HEK293 (cell line): ENCODE data around the gene ZFPM1.

Source experiments
- EGR2 ChIP-seq: fragments of 450-650 bp; formaldehyde crosslinking; IDR thresholded peaks from 2 replicates; pipeline ENCODE4 v1.5.1; 2016; ENCODE audit warnings: low read depth, missing biosample characterization, missing genetic modification characterization
- ZNF768 ChIP-seq: fragments of 450-650 bp; formaldehyde crosslinking; IDR thresholded peaks from 2 replicates; pipeline ENCODE4 v1.5.1; 2018; ENCODE audit warnings: missing biosample characterization, mild to moderate bottlenecking, missing genetic modification characterization
- TF ChIP-seq, protein P1 (sequence below): fragments of 450-650 bp; formaldehyde crosslinking; optimal IDR thresholded peaks from 2 replicates; pipeline ENCODE3; 2016; ENCODE audit warnings: missing biosample characterization, mild to moderate bottlenecking, missing genetic modification characterization
- TF ChIP-seq, protein P2 (sequence below): fragments of 450-650 bp; formaldehyde crosslinking; IDR thresholded peaks from 2 replicates; pipeline ENCODE4 v1.5.1; 2016; ENCODE audit warnings: missing biosample characterization, missing genetic modification characterization
- TF ChIP-seq, protein P3 (sequence below): fragments of 450-650 bp; formaldehyde crosslinking; IDR thresholded peaks from 2 replicates; pipeline ENCODE4 v1.5.1; 2016; ENCODE audit warnings: missing biosample characterization, missing genetic modification characterization
- TF ChIP-seq, protein P4 (sequence below): fragments of 450-650 bp; formaldehyde crosslinking; IDR thresholded peaks from 2 replicates; pipeline ENCODE4 v1.5.1; 2016; ENCODE audit warnings: missing biosample characterization, missing genetic modification characterization

DNA sequence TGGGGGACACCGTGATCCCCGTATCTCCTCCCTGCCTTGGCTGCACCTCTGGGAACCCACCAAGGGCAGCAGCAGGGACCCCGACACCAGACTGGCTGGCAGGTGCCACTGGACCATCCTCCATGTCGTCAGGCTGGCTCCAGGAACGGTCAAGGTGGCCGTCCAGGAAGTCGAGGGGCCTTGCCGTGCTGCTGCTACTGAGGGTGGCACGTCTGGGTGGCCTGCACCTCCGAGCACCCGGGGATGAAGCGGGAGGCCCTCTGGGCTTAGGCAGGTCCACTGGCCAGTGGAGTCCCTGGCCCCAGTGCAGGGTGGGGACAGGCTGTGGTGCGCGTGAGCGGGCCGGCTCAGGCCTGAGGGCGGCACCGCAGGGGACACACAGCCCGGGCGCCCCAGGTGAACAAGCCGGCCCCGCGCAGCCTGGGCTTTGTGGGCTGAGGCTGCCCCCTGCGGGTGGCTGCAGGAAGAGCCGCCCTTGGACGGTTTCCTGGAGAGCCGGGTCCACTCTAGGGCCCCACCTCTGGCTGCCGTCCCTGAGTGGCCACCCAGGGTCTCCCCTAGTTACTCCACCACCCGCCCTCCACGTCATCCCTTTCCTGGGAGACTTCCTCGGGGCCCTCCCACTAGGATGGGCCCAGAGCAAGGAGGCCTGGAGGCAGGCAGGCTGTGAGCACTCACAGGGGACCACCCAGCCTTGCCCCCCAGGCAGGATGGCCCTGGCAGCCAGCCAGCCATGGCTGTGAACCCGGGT, 74.3 kb downstream of the ZFPM1 start:
- TF ChIP-seq EGR2 (tag by site-specific recombination), result no peak
- TF ChIP-seq, protein P1, sequence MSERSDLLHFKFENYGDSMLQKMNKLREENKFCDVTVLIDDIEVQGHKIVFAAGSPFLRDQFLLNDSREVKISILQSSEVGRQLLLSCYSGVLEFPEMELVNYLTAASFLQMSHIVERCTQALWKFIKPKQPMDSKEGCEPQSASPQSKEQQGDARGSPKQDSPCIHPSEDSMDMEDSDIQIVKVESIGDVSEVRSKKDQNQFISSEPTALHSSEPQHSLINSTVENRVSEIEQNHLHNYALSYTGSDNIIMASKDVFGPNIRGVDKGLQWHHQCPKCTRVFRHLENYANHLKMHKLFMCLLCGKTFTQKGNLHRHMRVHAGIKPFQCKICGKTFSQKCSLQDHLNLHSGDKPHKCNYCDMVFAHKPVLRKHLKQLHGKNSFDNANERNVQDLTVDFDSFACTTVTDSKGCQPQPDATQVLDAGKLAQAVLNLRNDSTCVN (tag by site-specific recombination), result peak; percentile 47
- peak; percentile 34; the same call in 1 of the 2 replicates for TF ChIP-seq ZNF768 (tag by site-specific recombination)
- TF ChIP-seq, protein P2, sequence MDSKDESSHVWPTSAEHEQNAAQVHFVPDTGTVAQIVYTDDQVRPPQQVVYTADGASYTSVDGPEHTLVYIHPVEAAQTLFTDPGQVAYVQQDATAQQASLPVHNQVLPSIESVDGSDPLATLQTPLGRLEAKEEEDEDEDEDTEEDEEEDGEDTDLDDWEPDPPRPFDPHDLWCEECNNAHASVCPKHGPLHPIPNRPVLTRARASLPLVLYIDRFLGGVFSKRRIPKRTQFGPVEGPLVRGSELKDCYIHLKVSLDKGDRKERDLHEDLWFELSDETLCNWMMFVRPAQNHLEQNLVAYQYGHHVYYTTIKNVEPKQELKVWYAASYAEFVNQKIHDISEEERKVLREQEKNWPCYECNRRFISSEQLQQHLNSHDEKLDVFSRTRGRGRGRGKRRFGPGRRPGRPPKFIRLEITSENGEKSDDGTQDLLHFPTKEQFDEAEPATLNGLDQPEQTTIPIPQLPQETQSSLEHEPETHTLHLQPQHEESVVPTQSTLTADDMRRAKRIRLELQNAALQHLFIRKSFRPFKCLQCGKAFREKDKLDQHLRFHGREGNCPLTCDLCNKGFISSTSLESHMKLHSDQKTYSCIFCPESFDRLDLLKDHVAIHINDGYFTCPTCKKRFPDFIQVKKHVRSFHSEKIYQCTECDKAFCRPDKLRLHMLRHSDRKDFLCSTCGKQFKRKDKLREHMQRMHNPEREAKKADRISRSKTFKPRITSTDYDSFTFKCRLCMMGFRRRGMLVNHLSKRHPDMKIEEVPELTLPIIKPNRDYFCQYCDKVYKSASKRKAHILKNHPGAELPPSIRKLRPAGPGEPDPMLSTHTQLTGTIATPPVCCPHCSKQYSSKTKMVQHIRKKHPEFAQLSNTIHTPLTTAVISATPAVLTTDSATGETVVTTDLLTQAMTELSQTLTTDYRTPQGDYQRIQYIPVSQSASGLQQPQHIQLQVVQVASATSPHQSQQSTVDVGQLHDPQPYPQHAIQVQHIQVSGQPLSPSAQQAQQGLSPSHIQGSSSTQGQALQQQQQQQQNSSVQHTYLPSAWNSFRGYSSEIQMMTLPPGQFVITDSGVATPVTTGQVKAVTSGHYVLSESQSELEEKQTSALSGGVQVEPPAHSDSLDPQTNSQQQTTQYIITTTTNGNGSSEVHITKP (tag by site-specific recombination), result no peak
- TF ChIP-seq, protein P3, sequence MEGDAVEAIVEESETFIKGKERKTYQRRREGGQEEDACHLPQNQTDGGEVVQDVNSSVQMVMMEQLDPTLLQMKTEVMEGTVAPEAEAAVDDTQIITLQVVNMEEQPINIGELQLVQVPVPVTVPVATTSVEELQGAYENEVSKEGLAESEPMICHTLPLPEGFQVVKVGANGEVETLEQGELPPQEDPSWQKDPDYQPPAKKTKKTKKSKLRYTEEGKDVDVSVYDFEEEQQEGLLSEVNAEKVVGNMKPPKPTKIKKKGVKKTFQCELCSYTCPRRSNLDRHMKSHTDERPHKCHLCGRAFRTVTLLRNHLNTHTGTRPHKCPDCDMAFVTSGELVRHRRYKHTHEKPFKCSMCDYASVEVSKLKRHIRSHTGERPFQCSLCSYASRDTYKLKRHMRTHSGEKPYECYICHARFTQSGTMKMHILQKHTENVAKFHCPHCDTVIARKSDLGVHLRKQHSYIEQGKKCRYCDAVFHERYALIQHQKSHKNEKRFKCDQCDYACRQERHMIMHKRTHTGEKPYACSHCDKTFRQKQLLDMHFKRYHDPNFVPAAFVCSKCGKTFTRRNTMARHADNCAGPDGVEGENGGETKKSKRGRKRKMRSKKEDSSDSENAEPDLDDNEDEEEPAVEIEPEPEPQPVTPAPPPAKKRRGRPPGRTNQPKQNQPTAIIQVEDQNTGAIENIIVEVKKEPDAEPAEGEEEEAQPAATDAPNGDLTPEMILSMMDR (tag by site-specific recombination), result peak; percentile 95
- TF ChIP-seq, protein P4, sequence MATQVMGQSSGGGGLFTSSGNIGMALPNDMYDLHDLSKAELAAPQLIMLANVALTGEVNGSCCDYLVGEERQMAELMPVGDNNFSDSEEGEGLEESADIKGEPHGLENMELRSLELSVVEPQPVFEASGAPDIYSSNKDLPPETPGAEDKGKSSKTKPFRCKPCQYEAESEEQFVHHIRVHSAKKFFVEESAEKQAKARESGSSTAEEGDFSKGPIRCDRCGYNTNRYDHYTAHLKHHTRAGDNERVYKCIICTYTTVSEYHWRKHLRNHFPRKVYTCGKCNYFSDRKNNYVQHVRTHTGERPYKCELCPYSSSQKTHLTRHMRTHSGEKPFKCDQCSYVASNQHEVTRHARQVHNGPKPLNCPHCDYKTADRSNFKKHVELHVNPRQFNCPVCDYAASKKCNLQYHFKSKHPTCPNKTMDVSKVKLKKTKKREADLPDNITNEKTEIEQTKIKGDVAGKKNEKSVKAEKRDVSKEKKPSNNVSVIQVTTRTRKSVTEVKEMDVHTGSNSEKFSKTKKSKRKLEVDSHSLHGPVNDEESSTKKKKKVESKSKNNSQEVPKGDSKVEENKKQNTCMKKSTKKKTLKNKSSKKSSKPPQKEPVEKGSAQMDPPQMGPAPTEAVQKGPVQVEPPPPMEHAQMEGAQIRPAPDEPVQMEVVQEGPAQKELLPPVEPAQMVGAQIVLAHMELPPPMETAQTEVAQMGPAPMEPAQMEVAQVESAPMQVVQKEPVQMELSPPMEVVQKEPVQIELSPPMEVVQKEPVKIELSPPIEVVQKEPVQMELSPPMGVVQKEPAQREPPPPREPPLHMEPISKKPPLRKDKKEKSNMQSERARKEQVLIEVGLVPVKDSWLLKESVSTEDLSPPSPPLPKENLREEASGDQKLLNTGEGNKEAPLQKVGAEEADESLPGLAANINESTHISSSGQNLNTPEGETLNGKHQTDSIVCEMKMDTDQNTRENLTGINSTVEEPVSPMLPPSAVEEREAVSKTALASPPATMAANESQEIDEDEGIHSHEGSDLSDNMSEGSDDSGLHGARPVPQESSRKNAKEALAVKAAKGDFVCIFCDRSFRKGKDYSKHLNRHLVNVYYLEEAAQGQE, result no peak
